HG02798 (cell line): ENCODE results near the gene RAD23B.

Experiments used
- ATAC-seq: cut with Tn5 transposase; IDR thresholded peaks from one replicate; pipeline ENCODE4 v1.9.1; 2021; ENCODE audit warnings: mild to moderate bottlenecking; ENCODE audit not compliant: unreplicated experiment, poor library complexity

The RAD23B gene

DNA sequence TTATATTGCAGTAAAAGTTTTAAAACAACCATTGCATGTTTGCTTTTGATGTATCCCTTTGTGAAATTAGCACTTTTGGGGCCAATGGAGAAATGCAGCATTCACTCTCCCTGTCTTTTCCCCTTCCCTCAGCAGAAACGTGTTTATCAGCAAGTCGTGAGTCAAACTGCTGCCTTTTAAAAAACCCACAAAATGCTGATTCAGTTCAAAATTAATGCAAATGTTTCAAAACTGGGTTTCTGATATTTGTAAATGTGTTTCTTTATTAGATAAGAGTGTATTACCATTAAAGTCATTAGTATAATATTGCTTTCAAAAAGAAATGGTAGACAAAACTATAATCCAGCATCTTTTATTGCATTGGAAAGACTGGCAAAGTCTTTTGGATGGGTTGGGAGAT lies 47.3 kb downstream of the RAD23B start:
- ATAC-seq, result no peak

- ATAC-seq, result no peak
These were observed 49.8 kb downstream of the RAD23B start for GRCh38 chr9:107332883-107333282.

DNA sequence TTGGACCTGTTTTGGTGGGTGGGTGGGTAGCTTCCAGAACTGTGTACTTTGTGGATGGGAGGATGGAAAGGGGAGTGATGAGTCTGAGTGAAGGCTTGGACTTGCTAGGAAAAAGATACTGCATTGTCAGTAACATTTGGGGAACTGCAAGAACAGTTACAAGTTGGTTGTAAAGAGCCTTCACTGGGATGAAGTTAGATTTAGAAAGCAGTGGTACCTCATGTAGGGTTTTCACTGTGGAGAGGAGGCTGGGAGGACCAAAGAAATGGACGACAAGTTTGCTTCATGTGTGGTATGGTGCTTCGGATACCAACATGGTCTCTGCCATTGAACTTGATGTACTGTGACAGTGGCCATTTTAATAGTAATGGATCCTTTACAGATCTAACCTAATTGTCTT lies 50.3 kb downstream of the RAD23B start:
- no peak for ATAC-seq

- no peak for ATAC-seq
These were observed 51.2 kb downstream of the RAD23B start for GRCh38 chr9:107334103-107334776.

DNA sequence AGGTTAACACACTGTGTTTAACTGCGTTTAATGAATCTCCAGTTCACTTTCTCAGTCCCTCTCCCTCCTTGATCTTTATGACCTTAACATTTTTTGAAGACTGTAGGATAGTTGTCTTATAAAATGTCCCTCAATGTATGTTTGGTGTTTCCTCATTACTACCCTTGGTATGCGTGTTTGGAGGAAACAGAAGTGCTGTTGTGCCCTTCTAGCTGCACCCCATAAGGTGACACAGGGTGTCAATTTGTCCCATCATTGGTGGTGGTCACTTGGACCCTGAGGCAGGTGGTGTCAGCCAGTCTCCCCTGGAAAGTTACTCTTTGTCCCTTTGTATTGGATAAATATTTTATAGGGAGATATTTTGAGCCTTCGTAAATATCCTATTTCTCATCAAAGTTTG lies 52.3 kb downstream of the RAD23B start:
- ATAC-seq, result no peak

GRCh38 chr9:107336718-107337360 lies 53.8 kb downstream of the RAD23B start:
- ATAC-seq, result no peak

DNA sequence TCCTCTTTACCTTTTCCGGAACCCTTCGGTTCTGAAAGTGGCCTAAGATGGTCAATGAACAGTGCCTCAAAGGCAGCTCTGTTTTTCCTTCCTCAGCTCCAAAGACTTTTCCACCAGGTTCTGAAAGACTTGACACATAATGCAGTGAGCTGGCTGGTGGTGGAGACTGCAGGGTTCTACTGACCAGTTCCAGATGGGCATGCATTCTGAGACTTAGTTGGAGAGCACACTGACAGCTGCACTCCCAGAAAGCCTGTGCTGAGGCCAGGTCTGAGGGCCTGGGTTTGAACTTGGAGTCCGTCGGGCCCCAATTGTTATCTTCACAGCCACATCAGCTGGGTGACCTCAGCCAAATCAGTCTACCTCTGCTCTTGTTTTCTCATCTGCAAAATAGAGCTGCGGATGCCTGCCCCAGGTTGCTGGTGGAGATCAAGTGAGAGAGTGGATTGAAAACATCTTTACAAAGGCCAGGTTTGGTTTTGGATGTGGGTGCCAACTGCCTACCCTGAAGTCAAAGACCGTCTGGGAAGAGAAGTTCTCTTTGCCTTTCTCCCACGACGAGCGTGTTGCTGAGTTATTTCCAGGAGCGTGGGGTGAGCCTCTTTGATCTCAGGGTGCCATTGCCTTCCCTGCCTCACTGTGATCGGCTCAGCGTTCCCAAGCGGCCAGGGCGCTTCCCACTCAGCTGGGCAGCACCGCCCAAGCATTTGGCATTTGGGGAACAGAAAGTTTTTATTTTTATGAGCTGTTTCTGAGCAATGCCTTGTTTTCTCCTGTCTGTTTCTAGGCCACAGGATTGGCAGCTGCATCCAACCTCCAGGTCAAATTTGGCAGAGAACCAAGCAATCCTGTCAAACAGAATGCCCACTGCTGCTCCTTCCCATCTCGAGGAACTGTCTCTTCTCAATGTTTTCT lies 54.9 kb downstream of the RAD23B start:
- ATAC-seq, result no peak

DNA sequence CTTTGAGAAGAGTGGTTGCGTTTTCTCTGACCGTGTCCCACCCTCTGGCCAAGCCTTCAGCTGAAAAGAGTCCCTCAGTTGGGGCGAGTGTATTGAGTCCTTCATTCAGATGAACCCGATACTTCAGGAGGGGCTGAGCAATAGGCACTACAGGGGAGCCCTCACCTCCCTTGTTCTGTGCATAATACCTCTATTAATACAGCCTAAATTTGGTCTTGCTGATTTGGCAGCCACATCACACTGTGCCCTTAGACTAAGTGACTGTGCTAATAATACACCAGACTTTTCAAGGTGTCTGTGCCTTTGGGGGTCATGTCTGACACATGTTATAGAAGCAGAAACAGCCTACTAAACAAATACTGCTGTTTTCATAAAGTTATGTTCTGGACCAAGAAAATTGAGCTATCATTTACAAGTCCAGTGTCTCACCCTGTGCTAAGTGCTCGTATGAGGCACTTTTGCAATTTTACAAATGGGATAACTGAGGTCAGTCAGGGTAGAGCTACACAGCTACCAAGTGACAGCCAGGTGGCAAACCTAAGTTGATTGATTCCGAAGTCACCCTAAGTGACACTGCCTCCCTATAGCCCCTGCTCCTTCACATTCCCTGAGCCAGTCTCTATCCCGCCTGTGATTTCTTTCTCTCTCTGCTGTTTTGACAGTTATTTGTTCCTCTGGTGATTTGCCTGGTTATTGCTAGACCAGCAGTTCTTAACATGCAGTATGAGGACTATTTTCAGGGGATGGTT lies 56.0 kb downstream of the RAD23B start:
- ATAC-seq, result no peak

DNA sequence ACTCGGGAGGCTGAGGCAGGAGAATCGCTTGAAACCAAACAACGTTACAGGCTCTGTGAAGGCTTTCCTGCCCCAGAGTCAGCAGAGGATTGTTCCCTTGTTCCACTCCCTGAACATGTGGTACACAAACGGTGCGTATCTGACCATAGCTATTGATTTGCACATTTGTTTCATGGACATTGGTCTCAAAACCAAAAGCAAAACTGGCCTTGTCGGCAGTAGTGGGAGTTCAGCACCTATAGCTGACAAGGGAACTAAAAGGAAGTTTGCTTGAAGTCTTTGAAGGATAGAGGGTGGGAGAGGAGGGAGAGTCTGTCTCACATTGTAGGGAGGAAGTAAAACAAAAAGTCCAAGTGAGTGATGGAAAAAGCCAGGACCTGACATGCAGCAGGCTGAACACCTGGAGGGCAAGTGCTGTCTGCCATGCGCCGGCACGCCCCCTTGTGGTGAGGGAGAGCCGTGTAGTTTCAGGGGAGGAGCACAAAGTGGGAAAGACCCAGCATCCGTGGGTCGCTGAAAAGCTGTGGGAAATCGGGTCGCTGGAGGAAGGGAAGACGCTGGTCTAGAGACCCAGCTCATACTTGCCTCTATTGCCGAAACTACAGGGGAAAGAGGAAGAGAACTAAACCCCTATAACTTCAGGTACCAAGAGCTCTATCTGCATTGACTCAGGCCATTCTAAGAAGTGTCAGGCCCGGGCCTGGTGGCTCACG lies 58.0 kb downstream of the RAD23B start:
- peak; percentile 91 for ATAC-seq

DNA sequence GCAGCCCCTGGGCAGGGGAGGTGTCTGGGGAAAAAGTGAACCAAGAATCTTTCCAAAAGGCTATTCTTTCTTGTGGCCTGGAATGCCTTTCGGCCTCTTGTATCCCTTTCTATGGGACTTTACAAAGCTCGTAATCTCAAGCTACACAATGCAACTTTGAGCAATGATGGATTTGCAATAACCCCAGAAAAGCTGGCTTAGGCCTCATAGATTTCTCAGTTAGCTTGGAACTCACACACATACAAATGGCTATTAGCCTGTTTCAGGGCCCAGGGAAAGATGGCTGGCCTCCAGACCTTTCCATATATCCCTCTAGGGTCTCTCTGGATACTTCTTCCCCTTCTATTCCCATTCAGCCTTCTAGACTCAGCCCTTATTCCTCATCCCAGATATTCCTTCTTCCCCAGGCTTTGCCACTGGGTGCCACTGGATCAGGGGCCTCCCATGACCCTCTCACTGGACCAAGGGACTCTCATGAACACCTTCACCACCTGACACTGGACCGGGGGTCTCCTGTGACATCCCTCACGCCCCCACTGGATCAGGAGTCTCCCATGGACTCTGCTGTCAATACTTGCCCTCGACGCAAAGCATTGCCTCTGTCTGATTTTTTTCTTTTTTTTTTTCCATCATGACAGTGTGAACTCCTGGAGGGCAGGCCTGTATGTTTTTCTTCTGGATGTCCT lies 59.5 kb downstream of the RAD23B start:
- no peak for ATAC-seq

DNA sequence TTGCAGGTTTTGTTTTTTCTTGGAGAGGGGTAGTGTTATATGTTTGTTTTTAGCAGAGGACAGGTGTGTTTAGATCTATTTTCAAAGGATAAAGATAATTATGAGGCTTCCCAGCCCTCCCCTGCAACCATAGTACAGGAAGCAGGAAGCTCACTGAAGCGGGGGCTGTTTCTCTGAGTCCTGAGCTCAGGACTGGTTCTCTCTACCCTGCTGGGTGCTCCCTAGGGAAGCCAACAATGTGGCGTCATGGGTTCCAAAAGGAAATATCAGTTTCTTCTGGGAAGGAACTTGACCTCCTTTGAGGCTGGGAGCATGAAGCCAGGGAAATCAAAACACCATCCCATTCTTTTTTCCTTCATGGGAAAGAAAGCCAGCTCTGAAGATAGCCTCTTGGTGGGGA lies 62.2 kb downstream of the RAD23B start:
- no peak for ATAC-seq

DNA sequence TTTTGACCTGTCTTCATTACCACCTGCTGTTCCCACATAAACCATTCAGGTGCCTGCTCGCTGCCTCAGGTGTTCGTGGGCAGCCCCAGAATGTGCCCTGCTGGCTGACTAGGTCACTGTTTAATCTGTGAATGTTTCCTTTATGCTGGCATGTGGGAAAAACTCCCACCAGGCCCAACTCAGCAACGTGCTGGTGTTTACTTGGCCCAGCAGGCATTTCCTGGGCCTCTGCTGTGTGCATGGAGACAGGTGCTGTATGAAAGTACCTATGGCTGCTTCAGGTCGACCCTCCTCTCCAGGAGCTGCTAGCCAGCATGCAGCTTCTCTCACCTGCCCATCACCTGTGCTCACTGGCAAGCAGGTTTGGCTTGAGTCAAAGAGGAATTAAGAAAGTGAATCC lies 65.8 kb downstream of the RAD23B start:
- ATAC-seq, result no peak

- no peak for ATAC-seq
These were observed 67.4 kb downstream of the RAD23B start for GRCh38 chr9:107350443-107350842.

DNA sequence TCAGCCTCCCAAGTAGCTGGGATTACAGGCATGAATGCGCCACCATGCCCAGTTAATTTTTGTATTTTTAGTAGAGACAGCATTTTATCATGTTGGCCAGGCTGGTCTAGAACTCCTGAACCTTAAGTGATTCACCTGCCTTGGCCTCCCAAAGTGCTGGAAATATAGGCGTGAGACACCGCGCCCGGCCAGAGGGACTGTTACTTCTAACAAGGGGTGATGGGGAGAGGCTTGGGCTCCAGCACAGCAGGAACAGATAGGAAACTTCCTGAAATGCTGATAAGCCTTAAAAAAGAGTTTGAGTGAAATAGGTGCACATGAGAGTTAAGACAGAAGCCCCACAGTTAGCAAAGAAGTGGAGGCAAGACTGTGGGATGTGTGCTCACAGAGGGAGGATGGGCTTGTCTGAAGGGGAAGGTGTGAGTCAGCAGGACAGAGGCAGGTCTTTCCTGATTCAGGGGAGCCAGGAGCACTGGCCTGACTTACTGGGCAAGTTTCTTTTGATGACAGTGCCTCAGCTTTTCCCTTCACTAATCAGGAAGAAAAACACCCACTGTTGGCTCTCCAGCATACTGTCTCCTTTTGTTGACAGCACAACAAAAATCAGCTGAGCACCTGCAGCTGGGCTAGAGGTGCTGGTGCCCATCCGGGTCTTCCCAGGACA lies 68.4 kb downstream of the RAD23B start:
- ATAC-seq, result no peak

DNA sequence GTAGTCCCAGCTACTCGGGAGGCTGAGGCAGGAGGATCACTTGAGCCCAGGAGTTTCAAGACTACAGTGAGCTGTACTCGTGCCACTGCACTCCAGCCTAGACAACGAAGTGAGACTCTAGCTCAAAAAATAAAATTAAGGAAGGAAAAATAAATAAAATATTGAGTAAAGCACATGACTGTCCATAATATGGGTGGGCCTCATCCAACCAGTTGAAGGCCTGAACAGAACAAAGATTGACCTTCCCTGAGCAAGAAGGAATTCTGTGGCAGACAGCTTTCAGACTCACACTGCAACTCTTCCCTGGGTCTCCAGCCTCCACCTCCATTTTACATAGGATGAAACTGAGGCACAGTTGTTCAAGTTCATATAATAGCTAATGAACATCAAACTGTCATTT lies 72.3 kb downstream of the RAD23B start:
- no peak for ATAC-seq

DNA sequence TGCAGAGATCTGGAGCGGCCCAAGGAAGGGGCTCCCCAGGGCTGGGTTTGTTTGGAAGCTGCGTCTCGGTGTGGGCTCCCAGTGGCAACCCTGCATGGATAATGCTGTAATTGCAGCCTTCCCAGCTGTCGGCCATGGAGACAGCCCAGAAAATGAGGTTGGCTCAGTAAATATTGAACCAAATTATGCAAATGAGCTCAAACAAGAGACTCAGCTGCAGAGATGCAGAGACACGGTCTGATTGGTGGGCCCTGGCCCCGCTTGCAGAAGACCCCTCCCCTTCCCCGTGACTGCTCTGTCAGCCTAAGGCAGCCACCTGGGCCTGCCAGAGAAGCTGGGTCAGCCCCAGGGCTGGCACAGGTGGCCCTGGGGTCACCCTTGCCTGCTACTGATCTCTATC lies 75.9 kb downstream of the RAD23B start:
- ATAC-seq, result no peak

- no peak for ATAC-seq
These were observed 77.0 kb downstream of the RAD23B start for GRCh38 chr9:107360098-107360497.

DNA sequence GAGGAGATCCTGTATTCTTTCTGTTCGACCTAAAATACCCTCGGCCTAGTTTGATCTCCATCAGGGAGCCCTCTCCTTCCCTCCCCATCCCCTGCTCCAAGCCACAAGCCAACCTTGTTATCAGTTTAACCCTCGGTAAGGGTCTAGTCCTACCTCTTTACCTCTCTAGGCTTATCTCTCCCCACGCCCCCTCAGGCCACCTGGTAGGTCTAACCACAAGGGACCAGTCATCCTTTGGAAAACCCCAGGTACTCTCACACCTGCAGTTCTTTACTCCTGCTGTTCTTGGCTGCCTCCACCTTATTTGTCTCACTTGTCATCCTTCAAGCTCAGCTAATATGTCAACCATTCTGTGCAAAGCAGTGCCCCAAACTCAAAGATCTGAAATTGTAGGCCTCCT lies 78.7 kb downstream of the RAD23B start:
- ATAC-seq, result no peak
